HG03457 (cell line): ENCODE results near the gene NCBP2.

ENCODE experiments used
- ATAC-seq: cut with Tn5 transposase; IDR thresholded peaks from one replicate; pipeline ENCODE4 v1.9.1; 2021; ENCODE audit warnings: moderate number of reproducible peaks; ENCODE audit not compliant: unreplicated experiment

Gene NCBP2

DNA sequence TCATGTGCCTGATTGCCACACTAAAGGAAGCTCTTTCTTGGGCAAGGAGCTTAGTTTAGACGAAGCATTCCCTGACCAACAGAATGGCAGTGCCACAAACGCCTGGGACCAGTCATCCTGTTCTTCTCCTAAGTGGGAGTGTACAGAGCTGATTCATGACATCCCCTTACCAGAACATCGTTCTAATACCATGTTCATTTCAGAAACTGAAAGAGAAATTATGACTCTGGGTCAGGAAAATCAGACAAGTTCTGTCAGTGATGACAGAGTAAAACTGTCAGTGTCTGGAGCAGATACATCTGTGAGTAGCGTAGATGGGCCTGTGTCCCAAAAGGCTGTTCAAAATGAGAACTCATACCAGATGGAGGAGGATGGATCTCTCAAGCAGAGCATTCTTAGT, 56.2 kb downstream of the NCBP2 start:
- no peak for ATAC-seq
